ENCODE measurements around the gene PLA2G2E.

GRCh38 chr1:19879227-19879626, 44.2 kb downstream of the PLA2G2E start:
- TF ChIP-seq CTCF (IDR thresholded peaks at IDR 0.05) (no peak), POLR2AphosphoS5 (IDR thresholded peaks at IDR 0.05) (no peak), POLR2A (IDR thresholded peaks at IDR 0.05) (no peak)

Measured in upper lobe of left lung (tissue), 4 donors.